ENCODE results near the gene PBRM1.

- TF ChIP-seq RAD21 (IDR thresholded peaks at IDR 0.05; ENCODE audit: low read depth) (no peak), YY1 (IDR thresholded peaks at IDR 0.05; ENCODE audit: low read depth) (no peak), EGR1 (IDR thresholded peaks at IDR 0.05) (no peak), EP300 (IDR thresholded peaks at IDR 0.05; ENCODE audit: borderline replicate concordance) (no peak), CREB1 (IDR thresholded peaks at IDR 0.05; ENCODE audit: low read depth) (no peak), ZBTB7A (IDR thresholded peaks at IDR 0.05; ENCODE audit: low read depth) (no peak), TCF12 (IDR thresholded peaks at IDR 0.05; ENCODE audit: low read depth) (no peak), CEBPB (IDR thresholded peaks at IDR 0.05) (no peak)
- TF ChIP-seq, protein P1, sequence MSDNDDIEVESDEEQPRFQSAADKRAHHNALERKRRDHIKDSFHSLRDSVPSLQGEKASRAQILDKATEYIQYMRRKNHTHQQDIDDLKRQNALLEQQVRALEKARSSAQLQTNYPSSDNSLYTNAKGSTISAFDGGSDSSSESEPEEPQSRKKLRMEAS (IDR thresholded peaks at IDR 0.05): no peak
Measured at GRCh38 chr3:52552089-52552488, 133.6 kb downstream of the PBRM1 start.
